HCT116 (cell line): ENCODE results near the gene ZNF791.

ENCODE experiments used
- ATF3 ChIP-seq: IDR thresholded peaks from 2 replicates; pipeline ENCODE4 v1.6.1; 2012
- CTCF ChIP-seq, 3 experiments: fragments of 200-600 bp in 1 of 3; sonication (generic) in 1 of 3; IDR thresholded peaks in 2 of 3; conservative IDR thresholded peaks in 1 of 3; 2 replicates each; pipeline ENCODE4 v1.5.1; 2012 to 2017; ENCODE audit warnings: low read depth in 2 of 3, low read length in 2 of 3, antibody characterized with exemption in 1 of 3, borderline replicate concordance in 1 of 3, control low read depth in 1 of 3, mild to moderate bottlenecking in 1 of 3, mixed read lengths in 1 of 3, mixed run types in 1 of 3, moderate library complexity in 1 of 3; ENCODE audit not compliant: insufficient read depth in 1 of 3
- ZNF274 ChIP-seq: fragments of 200-500 bp; sonication (Bioruptor generic); IDR thresholded peaks from 2 replicates; pipeline ENCODE4 v1.6.1; 2014; ENCODE audit warnings: mild to moderate bottlenecking, low read depth, low read length, inconsistent platforms

- TF ChIP-seq CTCF (IDR thresholded peaks at IDR 0.05 in 2 of 3, conservative IDR thresholded peaks at IDR 0.05 in 1 of 3; ENCODE audit: borderline replicate concordance in 1 of 3, insufficient read depth in 1 of 3, low read depth in 2 of 3, low read length in 2 of 3), result no peak
- no peak for TF ChIP-seq ATF3
- no peak for TF ChIP-seq ZNF274
These were observed 55.0 kb downstream of the ZNF791 start for GRCh38 chr19:12665671-12666264.
